ENCODE data around the gene PTPN4. TPM values are rescaled to one million over a fixed set of nuclear protein-coding genes. Genes with fewer than 3 reads are reported as not detected.

PTPN4 gene
- total and polyA plus RNA-seq, 3 donors from 2014 or later: 19.7 to 80.5 (median 58.5) TPM

- TF ChIP-seq, protein P1, sequence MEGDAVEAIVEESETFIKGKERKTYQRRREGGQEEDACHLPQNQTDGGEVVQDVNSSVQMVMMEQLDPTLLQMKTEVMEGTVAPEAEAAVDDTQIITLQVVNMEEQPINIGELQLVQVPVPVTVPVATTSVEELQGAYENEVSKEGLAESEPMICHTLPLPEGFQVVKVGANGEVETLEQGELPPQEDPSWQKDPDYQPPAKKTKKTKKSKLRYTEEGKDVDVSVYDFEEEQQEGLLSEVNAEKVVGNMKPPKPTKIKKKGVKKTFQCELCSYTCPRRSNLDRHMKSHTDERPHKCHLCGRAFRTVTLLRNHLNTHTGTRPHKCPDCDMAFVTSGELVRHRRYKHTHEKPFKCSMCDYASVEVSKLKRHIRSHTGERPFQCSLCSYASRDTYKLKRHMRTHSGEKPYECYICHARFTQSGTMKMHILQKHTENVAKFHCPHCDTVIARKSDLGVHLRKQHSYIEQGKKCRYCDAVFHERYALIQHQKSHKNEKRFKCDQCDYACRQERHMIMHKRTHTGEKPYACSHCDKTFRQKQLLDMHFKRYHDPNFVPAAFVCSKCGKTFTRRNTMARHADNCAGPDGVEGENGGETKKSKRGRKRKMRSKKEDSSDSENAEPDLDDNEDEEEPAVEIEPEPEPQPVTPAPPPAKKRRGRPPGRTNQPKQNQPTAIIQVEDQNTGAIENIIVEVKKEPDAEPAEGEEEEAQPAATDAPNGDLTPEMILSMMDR (IDR thresholded peaks at IDR 0.05): no peak
- TF ChIP-seq POLR2A (IDR thresholded peaks at IDR 0.05): no peak
- no peaks in the 10 kb centered on the region for H3K36me3 ChIP-seq (ENCODE audit: low read depth, missing control alignments)
- no peaks in the 10 kb centered on the region for H3K4me1 ChIP-seq
- no peaks in the 10 kb centered on the region for H3K27me3 ChIP-seq
- no peak overlapping the region for H3K4me3 ChIP-seq
- intact Hi-C loops (cut with DNase I; ENCODE audit: low total_unique reads): no loop called here
- no peak for DNase-seq
- no peak overlapping the region for H3K27ac ChIP-seq
- WGBS, 2 donors: 100% methylated on average over 3 of the region's 3 CpGs
- no peaks in the 10 kb centered on the region for H3K9me3 ChIP-seq
These were observed 40.5 kb upstream of the PTPN4 start for GRCh38 chr2:119719261-119719627.

DNA sequence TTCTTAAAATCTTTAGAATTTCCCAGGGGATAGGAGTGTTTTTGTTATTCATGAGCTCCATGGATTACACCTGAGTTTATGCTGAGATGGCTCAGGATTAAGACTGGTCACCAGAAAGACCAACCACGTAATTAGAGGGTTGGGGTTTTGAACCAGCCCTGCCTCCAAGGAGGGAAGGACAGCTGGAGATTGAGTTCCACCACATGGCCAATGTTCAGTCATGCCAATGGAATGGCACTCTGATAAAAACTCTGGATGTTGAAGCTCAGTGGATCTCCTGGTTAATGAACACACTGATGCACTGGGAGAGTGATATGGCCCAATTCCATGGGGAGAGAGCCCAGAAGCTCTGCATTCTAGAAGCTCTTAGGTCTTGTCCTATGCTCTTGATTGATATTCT is 38.7 kb upstream of the PTPN4 start:
- DNase-seq: no peak
- H3K4me1 ChIP-seq: no peaks in the 10 kb centered on the region
- H3K27me3 ChIP-seq: no peaks in the 10 kb centered on the region
- no peak for TF ChIP-seq POLR2A (IDR thresholded peaks at IDR 0.05)
- TF ChIP-seq, protein P1 (IDR thresholded peaks at IDR 0.05): no peak
- H3K9me3 ChIP-seq: no peaks in the 10 kb centered on the region
- H3K27ac ChIP-seq: no peak overlapping the region
- no peak overlapping the region for H3K4me3 ChIP-seq
- intact Hi-C loops (cut with DNase I; ENCODE audit: low total_unique reads): no loop called here
- 94 to 100% methylated on average over 1 of the region's 1 CpG for WGBS, 2 donors
- no peaks in the 10 kb centered on the region for H3K36me3 ChIP-seq (ENCODE audit: low read depth, missing control alignments)

GRCh38 chr2:119721462-119721861 is 38.3 kb upstream of the PTPN4 start:
- Histone ChIP-seq H3K4me3 (no peak overlapping the region), H3K27me3 (no peaks in the 10 kb centered on the region), H3K27ac (no peak overlapping the region), H3K36me3 (ENCODE audit: low read depth, missing control alignments) (no peaks in the 10 kb centered on the region), H3K9me3 (no peaks in the 10 kb centered on the region), H3K4me1 (no peaks in the 10 kb centered on the region)
- WGBS, 2 donors: 73 to 80% methylated on average over 5 of the region's 5 CpGs
- DNase-seq: no peak
- intact Hi-C loops (cut with DNase I; ENCODE audit: low total_unique reads): no loop called here
- no peak for TF ChIP-seq POLR2A (IDR thresholded peaks at IDR 0.05)
- TF ChIP-seq, protein P1 (IDR thresholded peaks at IDR 0.05): no peak

DNA sequence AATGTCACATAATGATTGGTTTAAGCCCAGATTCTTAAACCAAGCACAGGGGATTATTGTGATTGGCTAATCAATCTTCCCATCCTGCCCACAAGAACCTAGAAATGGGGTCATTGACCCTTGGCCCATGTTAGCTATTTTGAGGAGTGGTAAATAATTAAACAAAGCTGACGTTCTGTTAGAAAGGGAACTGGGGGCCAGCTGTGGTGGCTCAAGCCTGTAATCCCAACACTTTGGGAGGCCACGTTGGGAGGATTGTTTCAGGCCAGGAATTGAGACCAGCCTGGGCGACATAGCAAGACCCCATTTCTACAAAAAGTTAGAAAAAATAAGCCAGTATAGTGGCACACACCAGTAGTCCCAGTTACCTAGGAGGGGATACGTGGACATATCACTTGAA is 37.8 kb upstream of the PTPN4 start:
- no peak overlapping the region for H3K4me3 ChIP-seq
- no peak for DNase-seq
- H3K4me1 ChIP-seq: no peaks in the 10 kb centered on the region
- TF ChIP-seq, protein P1 (IDR thresholded peaks at IDR 0.05): no peak
- no peak for TF ChIP-seq POLR2A (IDR thresholded peaks at IDR 0.05)
- H3K27me3 ChIP-seq: no peaks in the 10 kb centered on the region
- no peaks in the 10 kb centered on the region for H3K9me3 ChIP-seq
- no peak overlapping the region for H3K27ac ChIP-seq
- intact Hi-C loops (cut with DNase I; ENCODE audit: low total_unique reads): no loop called here
- H3K36me3 ChIP-seq (ENCODE audit: low read depth, missing control alignments): no peaks in the 10 kb centered on the region
- 85 to 96% methylated on average over 4 of the region's 4 CpGs for WGBS, 2 donors

DNA sequence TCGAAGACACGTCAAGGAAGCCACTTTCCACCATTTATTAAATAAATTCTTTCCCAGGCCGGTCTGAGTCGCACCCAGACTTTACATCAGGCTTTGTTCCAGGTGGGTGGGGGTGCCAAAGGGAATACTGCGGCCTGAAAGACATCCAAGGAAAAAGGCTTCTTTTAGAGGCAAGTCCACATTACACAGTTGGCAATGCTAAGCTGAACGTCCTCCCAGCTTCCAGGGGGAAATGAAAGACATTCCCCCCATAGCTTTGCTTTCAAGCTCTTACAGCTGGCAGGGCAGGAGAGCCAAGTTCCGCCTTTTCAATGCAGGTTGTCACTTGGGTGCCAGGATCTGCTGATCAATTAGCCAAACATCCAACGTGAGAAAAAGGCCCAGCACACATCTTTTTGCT is 36.5 kb upstream of the PTPN4 start:
- no peak overlapping the region for H3K27ac ChIP-seq
- H3K9me3 ChIP-seq: no peaks in the 10 kb centered on the region
- H3K4me1 ChIP-seq: no peaks in the 10 kb centered on the region
- no peak for DNase-seq
- no peaks in the 10 kb centered on the region for H3K36me3 ChIP-seq (ENCODE audit: low read depth, missing control alignments)
- H3K27me3 ChIP-seq: no peaks in the 10 kb centered on the region
- TF ChIP-seq, protein P1 (IDR thresholded peaks at IDR 0.05): no peak
- no peak for TF ChIP-seq POLR2A (IDR thresholded peaks at IDR 0.05)
- no peak overlapping the region for H3K4me3 ChIP-seq
- 86 to 90% methylated on average over 8 of the region's 8 CpGs for WGBS, 2 donors
- intact Hi-C loops (cut with DNase I; ENCODE audit: low total_unique reads): no loop called here

Data from testis (tissue), 3 donors.